T follicular helper cell (primary cell): ENCODE results near the gene HPCAL1.

Experiments
- DNase-seq: peaks from one replicate; pipeline ENCODE4 v3.0.0-alpha.2; 2020; ENCODE audit warnings: low read depth

The HPCAL1 gene

DNA sequence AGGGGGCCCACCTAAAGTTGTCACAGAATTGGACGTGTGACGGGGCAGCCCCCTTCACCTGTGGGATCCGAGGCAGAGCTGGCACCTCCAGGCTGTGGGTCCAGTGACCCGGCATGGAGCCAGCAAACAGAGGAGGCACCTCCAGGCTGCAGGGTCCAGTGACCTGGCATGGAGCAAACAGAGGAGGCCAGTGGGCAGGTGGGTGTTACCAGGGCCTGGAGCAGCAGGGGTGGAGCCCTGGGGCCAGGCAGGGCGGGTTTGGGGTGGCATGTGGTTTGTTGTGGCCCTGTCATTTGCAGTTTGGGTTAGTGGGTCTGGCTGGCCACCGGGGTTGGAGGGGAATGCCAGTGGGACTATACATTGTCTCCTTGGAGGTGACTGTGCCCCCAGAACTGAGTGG, 68.2 kb downstream of the HPCAL1 start:
- DNase-seq: no peak

DNA sequence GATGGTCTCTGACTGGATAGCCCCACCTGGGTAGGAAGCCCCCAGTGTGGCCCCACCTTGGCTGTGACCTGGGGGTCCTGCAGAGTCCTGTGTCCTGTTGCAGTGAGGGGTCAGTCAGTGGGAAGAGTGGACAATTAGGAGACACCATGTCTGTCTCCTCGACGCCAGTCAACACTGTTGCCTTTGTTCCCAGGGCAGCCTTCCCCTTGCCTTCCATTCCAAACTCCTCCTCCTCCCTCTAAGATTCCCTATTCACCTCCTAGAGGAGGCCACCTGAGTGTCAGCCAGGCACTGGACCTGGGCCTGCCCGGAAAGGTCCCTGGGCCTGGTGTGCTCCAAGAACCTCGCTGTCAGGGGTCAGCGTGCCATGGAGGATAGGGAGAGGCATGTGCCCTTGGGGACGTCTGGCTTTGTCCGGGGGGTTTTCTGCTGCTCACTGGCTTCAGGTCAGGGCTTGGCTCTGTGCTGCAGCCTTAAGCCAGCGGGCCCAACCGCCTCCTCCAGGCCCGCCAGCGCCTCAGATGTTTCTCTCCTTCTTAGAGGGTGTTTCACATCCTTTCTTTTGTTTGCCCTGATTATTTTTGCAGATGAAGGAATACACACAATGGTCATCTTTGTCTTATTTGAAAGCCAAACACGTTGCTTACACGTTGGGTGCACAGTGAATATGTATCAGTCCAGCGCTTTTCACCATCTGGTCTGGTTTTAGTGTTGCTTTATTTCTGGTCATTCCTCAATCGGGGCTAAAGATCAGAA, 68.9 kb downstream of the HPCAL1 start:
- DNase-seq: no peak

DNA sequence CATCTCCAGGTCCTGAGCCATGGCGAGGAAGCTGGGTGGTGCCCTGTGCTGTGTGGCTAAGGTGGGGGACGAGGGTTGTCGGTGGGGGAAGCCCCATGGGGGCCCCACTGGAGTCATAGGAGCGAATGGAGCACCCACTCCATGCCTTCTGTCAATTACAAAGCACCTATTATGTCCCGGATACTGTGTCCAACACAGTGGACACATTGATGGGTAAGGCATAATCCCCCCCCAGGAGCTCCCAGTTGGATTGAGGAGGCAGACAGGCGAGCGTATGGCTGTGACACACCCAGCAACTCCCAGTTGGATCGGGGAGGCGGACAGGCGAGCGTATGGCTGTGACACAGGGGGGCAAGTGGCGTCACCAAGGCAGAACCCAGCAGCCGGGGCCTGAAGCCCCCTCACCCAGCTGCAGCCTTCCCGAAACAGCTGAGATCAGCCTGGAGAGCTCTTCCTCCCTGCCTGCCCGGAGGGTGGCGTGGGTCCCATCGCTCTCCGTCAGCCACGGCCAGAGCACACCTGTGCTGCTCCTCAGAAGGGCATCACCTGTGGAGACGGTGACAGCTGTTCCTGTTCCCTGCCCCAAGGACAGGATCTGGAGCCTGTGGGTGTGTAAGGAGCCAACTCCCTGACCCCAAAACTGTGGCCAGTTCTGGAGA, 69.6 kb downstream of the HPCAL1 start:
- DNase-seq: no peak

DNA sequence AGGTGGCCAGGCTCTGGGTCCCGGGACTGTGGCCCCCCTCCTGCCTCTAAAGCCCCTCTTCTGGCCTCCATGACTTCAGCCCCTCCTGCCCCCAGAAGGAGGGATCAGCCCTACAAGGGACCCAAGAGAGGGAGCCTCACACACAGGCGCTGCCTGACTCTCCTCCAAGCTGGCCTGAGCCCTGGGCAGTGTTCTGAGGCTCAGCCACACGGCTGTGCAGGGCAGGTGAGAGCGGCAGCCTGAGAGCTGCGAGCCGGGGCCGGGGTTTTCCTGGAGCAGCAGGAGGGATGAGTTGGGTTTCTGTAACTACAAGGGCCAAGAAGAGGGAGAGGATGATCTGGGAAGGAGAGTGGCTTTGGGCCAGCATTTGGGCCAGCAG, 70.1 kb downstream of the HPCAL1 start:
- DNase-seq: no peak

DNA sequence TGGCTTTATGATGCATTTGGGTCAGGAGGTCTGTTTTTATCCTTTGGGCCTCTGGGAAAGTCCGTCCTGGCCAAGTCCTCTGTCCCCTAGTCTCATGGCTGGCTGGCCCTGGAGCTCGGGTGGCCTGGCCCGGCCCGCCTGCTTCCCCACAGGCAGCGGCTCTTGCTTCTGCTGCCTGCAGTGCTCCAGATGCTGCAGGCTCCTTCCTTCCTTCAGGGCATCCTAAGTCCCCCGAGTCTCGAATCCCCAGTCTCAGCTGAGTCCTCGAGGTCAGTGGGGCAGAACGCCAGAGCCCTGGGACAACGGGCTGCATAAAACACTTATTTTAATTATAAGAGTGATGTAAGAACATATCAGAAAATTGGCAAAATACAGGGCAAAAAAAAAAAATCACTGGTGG, 71.2 kb downstream of the HPCAL1 start:
- no peak for DNase-seq

DNA sequence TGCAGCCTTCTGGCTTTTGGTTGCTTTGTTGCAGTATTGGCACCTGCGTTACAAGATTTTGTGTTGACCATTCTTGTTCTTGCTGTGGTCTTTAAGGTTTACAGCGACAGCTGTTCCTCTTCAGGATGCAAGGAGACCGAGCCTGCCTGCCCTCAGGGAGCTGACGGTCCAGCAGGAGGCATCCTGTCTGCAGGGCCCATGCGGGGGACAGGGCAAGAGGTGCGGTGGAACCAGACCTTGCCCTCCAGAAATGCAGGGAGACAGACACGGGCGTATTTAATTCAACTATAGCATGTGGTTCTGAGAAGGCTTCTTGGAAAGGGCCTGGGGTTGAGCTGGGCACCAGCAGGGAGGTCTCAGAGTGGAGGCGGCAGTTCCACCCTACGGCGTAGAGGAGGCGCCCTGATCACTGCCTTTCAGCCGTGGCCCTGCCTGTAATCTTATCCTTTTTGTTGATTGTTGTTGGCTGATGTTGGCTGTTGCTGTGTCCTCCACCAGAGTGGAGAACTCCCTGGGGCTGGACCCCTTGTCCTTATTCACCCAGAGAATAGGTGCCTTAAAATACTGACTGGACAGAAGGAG, 71.7 kb downstream of the HPCAL1 start:
- DNase-seq: no peak

DNA sequence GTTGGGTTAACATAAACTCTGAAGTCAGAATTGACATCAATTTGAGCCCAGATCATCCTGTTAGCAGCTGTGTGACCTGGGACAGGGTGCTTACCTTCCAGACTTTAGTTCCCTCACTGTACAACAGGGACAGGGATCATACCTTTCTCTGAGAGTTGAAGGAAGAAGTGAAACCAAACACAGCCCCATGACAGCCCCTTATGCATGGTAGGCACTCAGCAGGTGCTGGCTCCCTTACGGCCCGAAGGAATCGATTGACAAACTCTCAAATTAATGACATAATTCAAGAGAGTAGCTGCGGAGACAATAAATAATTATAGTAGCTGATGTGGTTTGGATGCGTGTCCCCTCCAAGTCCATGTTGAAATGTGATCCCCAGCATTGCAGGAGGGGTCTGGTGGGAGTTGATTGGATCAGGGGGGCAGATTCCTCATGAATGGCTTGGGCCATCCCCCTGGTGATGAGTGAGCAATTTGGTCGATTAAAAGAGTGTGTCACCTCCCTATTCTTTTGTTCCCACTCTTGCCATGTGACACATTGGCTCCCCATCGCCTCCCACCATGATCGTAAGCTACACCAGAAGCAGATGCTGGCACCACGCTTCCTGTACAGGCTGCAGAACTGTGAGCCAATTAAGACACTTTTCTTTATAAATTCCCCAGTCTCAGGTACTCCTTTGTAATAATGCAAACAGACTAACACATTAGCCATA, 73.0 kb downstream of the HPCAL1 start:
- DNase-seq: no peak

DNA sequence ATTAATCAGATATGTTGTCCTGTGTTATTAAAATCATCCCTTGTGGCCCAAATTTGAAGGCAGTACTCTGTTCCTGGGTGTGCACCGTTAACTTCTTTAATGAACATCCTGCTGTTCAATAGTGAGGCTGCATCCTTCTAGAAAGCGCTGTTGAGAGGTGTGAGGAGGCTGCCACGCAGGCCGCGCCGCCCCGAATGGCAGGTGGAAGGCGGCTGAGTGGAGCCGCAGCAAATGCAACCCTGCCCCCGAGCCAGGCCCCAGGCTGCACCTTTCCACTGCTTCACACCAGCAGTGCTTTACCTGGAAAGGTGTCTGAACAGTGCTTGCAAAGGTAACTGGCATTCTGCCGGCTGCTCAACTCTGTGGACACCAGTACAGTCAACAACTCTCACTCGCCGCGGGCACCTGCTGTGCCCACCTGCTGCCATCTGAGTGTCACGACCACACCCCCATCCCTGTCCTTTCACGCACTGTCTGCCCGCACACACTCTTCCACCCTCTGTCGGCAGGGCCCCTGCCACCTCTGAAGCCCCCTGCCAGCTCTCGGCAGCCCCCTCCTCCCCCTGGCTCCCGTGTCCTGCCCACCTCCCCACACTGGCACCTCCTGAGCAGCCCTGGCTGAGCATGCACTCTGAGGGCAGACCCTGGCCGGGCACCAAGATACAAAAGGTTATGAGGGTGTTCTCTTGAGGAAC, 74.5 kb downstream of the HPCAL1 start:
- no peak for DNase-seq

DNA sequence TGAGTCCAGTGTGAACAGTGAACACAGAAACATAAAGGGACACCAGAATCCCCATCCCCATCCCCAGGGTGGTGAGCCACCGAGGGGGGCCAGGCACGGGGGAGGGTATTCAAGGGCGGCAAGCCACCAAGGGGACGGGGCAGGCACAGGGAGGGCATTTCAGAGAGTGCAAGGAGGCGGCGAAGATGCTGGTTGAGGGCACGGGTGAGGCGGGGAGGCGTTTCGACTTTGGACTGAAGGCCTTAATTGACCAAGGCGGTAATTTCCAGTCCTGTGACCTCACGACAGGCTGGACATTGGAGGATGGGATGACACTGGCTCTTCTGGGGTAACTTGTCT, 75.0 kb downstream of the HPCAL1 start:
- DNase-seq: no peak

DNA sequence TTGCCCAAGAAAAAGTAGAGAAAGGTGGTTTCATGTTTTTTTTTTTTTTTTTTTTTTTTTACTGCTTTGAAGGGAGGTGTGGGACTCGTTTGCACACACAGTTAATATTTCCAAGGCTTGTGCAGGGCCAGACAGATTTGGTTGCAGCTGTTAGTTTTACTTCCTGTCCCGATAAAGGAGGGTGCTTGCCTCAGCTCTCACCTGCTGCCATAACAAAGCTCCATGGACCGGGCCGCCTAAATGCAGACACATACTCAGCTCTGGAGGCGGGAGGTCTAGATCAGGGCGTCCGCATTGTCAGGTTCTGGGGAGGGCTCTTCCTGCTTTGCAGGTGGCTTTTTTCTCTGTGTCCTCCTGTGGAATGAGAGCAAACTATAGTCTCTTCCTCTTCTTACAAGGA, 75.5 kb downstream of the HPCAL1 start:
- DNase-seq: peak; percentile 20

DNA sequence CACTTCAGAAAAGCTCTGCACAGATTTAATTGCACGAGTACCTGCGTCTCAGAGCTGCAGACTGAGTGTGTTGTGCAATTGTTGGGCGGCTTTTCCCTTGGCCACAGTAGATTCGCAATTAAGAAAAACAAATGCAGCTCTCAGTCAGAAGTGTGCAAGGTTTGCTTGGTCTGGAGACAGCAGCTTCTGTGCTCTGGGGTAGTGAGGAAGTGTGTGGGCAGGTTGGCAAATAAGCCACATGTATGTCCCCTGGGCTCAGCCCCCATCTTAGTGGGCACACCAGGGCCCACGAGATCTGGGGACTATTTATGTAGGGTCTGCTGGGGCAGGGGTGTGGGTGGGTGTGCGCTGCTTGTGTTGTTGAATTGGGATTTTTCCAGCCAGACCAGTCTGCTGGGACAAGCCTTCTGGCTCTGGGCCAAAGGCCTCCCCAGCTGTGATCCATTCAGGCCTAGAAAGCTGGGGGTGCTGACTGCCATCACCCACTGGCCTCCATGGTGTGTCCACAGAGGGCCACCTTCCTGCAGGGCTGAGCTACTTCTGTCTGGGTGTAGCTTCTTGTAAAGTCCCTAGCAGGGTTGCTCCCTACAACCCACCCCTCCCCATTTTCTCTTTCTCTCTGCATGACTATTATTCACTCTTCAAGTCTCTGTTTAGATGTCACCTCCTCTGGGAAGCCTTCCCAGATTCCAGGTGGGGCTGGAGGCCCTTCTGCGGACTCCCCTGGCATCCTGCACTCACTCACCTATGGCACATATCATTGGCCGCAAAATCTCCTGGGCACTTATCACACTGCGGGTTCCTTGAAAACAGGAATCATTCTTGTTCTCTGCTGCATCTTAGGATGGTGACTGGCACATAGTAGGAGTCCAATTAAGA, 77.6 kb downstream of the HPCAL1 start:
- DNase-seq: no peak

DNA sequence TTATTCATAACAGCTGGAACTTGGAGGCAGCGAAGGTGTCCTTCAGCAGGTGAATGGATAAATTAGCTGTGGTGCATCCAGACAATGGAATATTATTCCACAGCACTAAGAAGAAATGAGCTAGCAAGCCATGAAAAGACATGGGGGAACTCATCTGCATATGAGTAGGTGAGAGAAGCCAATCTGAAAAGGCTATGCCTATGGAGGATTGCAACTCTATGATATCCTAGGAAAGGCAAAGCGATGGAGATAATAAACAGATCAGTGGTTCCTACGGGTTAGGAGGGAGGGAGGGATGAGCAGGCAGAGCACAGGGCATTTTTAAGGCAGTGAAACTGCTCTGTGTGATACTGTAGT, 79.3 kb downstream of the HPCAL1 start:
- no peak for DNase-seq

DNA sequence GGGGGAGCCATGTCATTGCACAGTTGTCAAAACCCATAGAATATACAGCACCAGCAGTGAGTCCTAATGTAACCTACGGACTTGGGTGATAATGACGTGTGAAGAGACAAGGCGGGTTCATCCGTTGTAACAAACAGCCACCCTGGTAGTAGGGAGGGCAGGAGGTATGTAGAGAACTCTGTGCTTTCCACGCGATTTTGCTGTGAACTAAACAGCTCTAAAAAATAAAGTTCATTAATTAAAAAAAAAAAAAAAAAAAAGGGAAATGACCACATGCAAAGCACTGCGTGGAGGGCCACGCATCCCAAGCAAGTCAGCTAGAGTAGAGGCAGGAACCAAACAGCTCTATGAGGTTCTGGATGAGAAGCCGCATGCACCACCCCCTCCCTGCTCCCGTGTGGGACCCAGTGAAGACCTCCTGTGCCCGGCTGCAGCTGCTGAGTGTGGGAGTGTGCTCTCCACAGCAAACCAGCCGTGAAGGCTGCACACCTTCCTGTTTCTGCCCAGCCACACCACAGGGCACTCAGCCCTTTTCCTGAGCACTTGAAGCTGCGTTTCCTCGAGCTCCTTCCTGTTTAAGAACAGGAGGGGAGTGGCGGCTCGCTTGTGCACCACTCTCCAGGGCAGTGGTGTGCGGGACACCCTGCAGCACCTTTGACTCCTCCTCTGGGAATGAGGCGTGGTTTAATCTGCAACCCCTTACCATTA, 79.8 kb downstream of the HPCAL1 start:
- DNase-seq: peak; percentile 37

DNA sequence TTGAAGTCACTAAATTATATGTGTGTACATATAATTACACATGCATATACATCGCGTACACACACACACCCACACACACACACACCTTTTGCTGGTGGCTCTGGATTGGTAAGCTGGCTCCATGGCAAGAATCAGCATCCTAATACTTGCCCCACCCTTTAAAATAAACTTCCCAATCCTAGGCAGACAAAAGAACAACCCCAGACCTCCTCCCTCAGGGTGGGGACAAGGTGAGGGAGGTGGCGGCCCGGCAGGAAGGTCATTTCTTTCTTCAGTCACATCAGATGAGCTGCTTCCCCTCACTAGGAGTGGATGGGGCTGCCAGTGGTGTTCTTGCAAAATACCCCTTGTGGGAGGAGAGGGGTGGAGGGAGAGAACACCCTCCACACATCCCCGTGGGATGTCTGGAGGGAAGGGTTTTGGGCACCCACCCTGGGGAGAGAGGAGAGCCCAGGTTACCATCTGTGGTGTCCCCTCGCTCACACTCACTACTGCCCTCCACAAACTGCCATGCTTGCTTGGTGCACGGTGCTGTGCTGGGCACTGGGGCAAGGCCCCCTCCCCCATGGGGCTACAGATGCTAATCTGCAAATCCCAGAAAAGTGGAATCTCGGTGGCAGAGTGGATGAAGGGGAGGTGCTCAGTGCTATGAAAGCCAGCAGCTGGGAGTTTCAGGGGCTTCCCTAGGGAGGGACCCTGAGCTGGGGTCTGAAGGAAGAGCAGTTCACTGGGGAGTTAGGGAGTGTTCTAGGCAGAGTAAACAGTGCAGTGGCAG, 81.4 kb downstream of the HPCAL1 start:
- DNase-seq: no peak

DNA sequence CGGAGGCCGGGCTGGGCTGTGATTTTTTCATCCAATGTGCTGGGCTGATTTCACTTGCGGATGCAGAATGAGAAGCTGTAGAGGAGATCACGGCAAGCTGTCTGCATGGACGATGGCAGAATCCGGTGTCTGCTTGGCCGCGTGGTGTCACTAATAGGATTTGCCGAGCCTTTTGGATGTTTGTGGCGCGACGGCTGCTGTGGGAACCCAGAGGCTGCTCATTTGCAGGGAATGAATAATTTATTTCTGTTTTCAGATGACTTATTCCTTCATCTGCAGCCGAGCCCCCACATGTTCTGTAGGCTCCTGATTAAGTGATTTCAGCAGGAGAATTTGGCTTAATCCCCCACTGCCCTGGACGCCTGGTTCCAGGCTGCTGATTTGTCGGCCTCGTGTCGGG, 82.8 kb downstream of the HPCAL1 start:
- DNase-seq: no peak

DNA sequence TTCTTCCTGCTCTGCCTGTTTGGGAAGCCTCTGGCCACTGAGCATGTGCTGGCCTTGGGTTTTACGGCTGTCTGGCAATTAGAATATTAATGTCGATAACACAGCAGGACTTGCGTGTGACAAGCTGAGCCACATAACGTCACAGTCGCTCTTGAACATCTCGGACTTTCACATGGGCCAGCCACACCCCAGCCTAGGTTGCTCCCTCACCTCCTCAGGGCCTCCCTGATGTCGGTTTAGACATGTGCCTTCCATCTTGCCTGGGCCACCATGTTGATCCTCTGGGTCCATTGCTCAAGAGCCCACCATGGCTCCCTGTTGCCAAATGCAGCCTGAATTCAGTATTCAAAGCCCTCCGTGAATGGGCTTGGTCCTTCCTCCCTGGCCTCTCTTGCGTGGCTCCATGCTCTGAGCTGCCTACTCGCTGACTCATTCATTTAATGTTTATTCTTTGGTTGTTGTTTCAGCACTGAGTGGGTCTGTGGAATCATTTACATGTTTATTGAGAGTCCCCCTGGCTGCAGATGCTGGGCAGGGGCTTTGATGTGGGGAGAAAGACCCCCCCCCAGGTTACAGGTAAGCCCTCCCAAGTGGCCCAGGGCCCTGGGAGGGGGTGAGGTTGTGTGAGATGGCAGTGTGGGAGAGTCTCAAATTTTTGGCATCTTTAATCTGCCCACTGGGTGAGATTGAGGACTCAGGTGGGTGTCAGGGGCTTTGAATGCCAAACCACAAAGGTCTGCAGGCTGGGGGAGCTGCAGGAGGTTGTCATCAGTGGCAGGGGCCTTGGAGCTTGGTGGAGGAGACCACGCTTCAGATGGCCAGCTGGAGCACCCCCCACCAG, 83.4 kb downstream of the HPCAL1 start:
- DNase-seq: no peak

DNA sequence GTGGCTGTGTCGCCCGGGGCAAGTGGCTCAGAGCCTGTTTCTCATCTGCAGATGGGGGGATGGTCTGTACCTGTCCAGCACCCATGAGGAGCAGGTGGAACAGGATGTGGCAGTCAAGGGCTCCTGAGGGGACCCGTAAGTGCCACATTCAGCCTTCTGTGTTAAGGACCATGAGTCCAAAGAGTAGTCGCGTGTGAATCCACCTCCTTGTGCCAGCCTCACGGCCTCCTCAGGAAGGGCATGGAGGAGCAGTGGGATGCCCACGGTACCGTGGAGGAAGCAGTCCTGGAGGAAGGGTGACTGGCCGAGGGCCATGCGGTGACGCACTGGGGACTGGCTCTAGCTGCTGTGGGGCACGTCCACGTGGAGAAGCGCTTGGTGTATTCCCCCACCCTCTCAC, 84.3 kb downstream of the HPCAL1 start:
- DNase-seq: no peak

DNA sequence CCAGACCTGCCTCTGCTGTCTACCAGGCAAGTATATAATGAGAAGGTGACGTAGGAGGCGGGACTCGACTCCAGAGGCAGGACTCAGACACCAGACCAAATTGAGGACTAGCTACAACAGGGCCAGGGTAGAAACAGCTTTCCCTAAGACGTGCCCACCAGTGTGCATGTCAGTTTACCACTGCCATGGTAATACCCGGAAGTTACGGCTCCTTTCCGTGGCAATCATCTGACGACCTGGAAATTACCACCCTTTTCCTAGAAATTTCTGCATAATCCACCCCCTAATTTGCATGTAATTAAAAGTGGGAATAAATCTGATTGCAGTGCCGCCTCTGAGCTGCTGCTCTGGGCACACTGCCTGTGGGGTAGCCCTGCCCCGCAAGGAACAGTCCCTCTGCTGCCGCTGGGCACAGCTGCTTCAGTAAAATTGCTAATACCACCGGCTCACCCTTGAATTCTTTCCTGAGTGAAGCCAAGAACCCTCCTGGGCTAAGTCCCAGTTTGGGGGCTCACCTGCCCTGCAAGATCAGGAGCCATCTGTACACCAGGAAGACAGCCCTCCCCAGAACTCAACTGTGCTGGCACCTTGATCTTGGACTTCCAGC, 86.4 kb downstream of the HPCAL1 start:
- no peak for DNase-seq

DNA sequence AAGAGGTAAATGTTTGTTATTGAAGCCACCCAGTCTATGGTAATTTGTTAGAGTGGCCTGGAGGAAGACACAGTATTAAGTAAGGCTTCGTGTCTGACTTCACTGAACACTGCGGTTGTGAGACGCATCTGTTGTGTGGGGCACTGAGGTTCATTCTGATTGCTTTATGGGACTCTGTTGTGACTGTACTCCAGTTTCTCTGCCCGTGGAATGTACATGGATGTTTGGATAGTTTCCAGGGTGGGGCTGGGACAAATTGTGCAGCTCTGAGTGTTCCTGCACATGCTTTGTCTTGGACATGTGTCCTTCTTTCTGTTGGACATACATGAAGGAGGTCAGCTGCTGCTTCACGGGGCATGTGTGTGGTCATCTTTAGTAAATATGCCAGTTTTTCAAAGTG, 86.9 kb downstream of the HPCAL1 start:
- DNase-seq: no peak
